Stimulated activated naive CD8-positive, alpha-beta T cell treated with anti-CD3 and anti-CD28 coated beads, Interleukin-15, Interleukin-2, amounts not matched to agents 100 U/mL and 50 U/mL, for 24 hours (primary cell): ENCODE data around the gene PGPEP1.
A peak's percentile ranks its signal among the peaks of the same experiment; 100 is the strongest.
"Not testable (repeated sequence)": the region's sequence is repeated elsewhere in the genome, so short reads cannot be mapped to it uniquely, and the experiment has no call there.

Experiments used
- ATAC-seq: fragments of 150-1000 bp; cut with Tn5 transposase; one replicate; pipeline ENCODE4 v1.10.0; 2021
- DNase-seq: peaks from one replicate; pipeline ENCODE4 v3.0.0; 2021

Gene PGPEP1

GRCh38 chr19:18308051-18308947 is 32.1 kb upstream of the PGPEP1 start:
- DNase-seq: no peak
- no peak for ATAC-seq

- DNase-seq (no peak), ATAC-seq (no peak)
These were observed 31.5 kb upstream of the PGPEP1 start for GRCh38 chr19:18308948-18309325.

- no peak for ATAC-seq
These were observed 30.8 kb upstream of the PGPEP1 start for GRCh38 chr19:18309525-18310064.

GRCh38 chr19:18310118-18310909 is 30.1 kb upstream of the PGPEP1 start:
- no peak for ATAC-seq
- DNase-seq: no peak

More at GRCh38 chr19:18309525-18310064, 30.8 kb upstream of the PGPEP1 start:
- no peak for DNase-seq

- no peak for ATAC-seq
- DNase-seq: no peak
These were observed 29.4 kb upstream of the PGPEP1 start for GRCh38 chr19:18310966-18311365.

GRCh38 chr19:18311502-18312091 is 28.8 kb upstream of the PGPEP1 start:
- ATAC-seq (no peak), DNase-seq (no peak)

GRCh38 chr19:18312092-18312534 is 28.3 kb upstream of the PGPEP1 start:
- ATAC-seq: no peak
- DNase-seq: no peak

GRCh38 chr19:18313398-18313797 is 27.0 kb upstream of the PGPEP1 start:
- ATAC-seq (no peak), DNase-seq (no peak)

- no peak for ATAC-seq
- peak; percentile 64 for DNase-seq
These were observed 22.2 kb upstream of the PGPEP1 start for GRCh38 chr19:18317961-18318800.

- ATAC-seq: no peak
These were observed 20.7 kb upstream of the PGPEP1 start for GRCh38 chr19:18319591-18320135.

GRCh38 chr19:18320865-18321733 is 19.3 kb upstream of the PGPEP1 start:
- ATAC-seq: no peak
- no peak for DNase-seq

More at GRCh38 chr19:18319591-18320135, 20.7 kb upstream of the PGPEP1 start:
- no peak for DNase-seq

GRCh38 chr19:18321734-18322102 is 18.7 kb upstream of the PGPEP1 start:
- DNase-seq: no peak
- ATAC-seq: no peak

- ATAC-seq (no peak), DNase-seq (peak; percentile 69)
These were observed 18.1 kb upstream of the PGPEP1 start for GRCh38 chr19:18322318-18322758.

GRCh38 chr19:18322759-18323460 is 17.5 kb upstream of the PGPEP1 start, which contains the start of gene LSM4:
Gene LSM4 (minus strand): TSS chr19:18323076. CDS start chr19:18323020, 56 bp downstream.
- ATAC-seq (peak; percentile 97), DNase-seq (peak; percentile 99)

- not testable (repeated sequence) for DNase-seq, ATAC-seq
These were observed 16.0 kb upstream of the PGPEP1 start for GRCh38 chr19:18324373-18324731.

- ATAC-seq: no peak
- no peak for DNase-seq
These were observed 13.6 kb upstream of the PGPEP1 start for GRCh38 chr19:18326772-18327171.

GRCh38 chr19:18328340-18329034 is 11.9 kb upstream of the PGPEP1 start:
- ATAC-seq (peak; percentile 99), DNase-seq (peak; percentile 87)

- ATAC-seq (no peak), DNase-seq (no peak)
These were observed 11.4 kb upstream of the PGPEP1 start for GRCh38 chr19:18329035-18329376.

GRCh38 chr19:18330868-18331267 is 9.5 kb upstream of the PGPEP1 start:
- ATAC-seq (no peak), DNase-seq (no peak)
